A549 (cell line): Measurements from ENCODE around the gene LRRC8E.

Experiments used
- JUN ChIP-seq, 2 experiments: fragments of >200 bp; sonication (Bioruptor Twin); formaldehyde crosslinking; IDR thresholded peaks; 2 replicates in 1 of 2; 3 replicates in 1 of 2; pipeline ENCODE4 v1.6.1; 2016 to 2017
- TF ChIP-seq, protein P1 (sequence below): fragments of >200 bp; sonication (Bioruptor Twin); formaldehyde crosslinking; IDR thresholded peaks from 3 replicates; pipeline ENCODE4 v1.5.1; 2016
- TF ChIP-seq, protein P2 (sequence below): IDR thresholded peaks from 2 replicates; pipeline ENCODE4 v1.6.1; 2012

DNA sequence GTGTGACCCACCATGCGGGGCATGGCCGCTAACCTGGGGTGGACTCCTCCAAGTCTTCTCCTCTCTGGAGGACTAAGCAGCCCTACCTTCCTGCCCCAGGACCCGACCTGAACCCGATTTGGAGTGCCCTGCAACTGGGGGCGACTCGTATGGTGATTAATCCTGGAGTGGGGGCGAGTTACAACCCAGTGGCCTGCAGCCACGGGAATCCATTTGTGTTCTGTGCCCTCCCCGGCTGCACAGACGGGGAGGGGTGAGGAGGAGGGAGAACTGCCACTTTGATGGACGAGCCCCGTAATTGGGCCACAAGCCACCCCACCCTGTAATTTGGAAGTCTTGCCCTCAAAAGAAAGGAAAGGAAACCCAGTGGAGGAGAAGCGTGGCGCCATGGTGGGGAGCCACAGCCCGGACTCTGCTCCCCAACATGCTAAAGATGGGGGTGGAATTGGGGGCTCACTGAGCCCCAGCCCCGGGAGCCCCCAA, 32.2 kb upstream of the LRRC8E start:
- TF ChIP-seq, protein P1, sequence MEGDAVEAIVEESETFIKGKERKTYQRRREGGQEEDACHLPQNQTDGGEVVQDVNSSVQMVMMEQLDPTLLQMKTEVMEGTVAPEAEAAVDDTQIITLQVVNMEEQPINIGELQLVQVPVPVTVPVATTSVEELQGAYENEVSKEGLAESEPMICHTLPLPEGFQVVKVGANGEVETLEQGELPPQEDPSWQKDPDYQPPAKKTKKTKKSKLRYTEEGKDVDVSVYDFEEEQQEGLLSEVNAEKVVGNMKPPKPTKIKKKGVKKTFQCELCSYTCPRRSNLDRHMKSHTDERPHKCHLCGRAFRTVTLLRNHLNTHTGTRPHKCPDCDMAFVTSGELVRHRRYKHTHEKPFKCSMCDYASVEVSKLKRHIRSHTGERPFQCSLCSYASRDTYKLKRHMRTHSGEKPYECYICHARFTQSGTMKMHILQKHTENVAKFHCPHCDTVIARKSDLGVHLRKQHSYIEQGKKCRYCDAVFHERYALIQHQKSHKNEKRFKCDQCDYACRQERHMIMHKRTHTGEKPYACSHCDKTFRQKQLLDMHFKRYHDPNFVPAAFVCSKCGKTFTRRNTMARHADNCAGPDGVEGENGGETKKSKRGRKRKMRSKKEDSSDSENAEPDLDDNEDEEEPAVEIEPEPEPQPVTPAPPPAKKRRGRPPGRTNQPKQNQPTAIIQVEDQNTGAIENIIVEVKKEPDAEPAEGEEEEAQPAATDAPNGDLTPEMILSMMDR = no peak
- no peak for TF ChIP-seq JUN (IDR thresholded peaks at IDR 0.05)
- TF ChIP-seq, protein P2, sequence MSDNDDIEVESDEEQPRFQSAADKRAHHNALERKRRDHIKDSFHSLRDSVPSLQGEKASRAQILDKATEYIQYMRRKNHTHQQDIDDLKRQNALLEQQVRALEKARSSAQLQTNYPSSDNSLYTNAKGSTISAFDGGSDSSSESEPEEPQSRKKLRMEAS = no peak
